ENCODE results near the gene CTF1.
"Not testable (repeated sequence)": the region's sequence is repeated elsewhere in the genome, so short reads cannot be mapped to it uniquely, and the experiment has no call there.

Gene CTF1

GRCh38 chr16:30887927-30888326 is 8.5 kb upstream of the CTF1 start:
- in situ Hi-C loops (cut with MboI; ENCODE audit: low sequenced_read_pairs): no loop called here

- in situ Hi-C loops (cut with MboI; ENCODE audit: low sequenced_read_pairs): no loop called here
These were observed 7.4 kb upstream of the CTF1 start for GRCh38 chr16:30888856-30889499.

- in situ Hi-C loops (cut with MboI; ENCODE audit: low sequenced_read_pairs): no loop called here
These were observed 6.7 kb upstream of the CTF1 start for GRCh38 chr16:30889721-30890120.

- in situ Hi-C loops (cut with MboI; ENCODE audit: low sequenced_read_pairs): not testable (repeated sequence)
These were observed 5.2 kb upstream of the CTF1 start for GRCh38 chr16:30891043-30891823.

- in situ Hi-C loops (cut with MboI; ENCODE audit: low sequenced_read_pairs): no loop called here
These were observed 3.6 kb upstream of the CTF1 start for GRCh38 chr16:30892670-30893416.

GRCh38 chr16:30893417-30893743 is 3.0 kb upstream of the CTF1 start:
- in situ Hi-C loops (cut with MboI; ENCODE audit: low sequenced_read_pairs): no loop called here

- in situ Hi-C loops (cut with MboI; ENCODE audit: low sequenced_read_pairs): no loop called here
These were observed 2.5 kb upstream of the CTF1 start, which contains the start of gene BCL7C for GRCh38 chr16:30893744-30894539. Gene BCL7C, minus strand, starts transcription at chr16:30894077. Its CDS starts 133 bp downstream, at chr16:30893944.

- in situ Hi-C loops (cut with MboI; ENCODE audit: low sequenced_read_pairs): no loop called here
These were observed 1.7 kb upstream of the CTF1 start for GRCh38 chr16:30894540-30895368.

GRCh38 chr16:30895627-30896260 is 670 bp upstream of the CTF1 start:
- in situ Hi-C loops (cut with MboI; ENCODE audit: low sequenced_read_pairs): no loop called here

GRCh38 chr16:30896889-30897733 is 697 bp downstream of the CTF1 start:
- in situ Hi-C loops (cut with MboI; ENCODE audit: low sequenced_read_pairs): no loop called here

GRCh38 chr16:30899794-30900193 is 3.4 kb downstream of the CTF1 start:
- in situ Hi-C loops (cut with MboI; ENCODE audit: low sequenced_read_pairs): loop anchor here (10.0 kb wide), 1 partner anchor 55 kb away; no protein-coding TSS in a partner anchor

- in situ Hi-C loops (cut with MboI; ENCODE audit: low sequenced_read_pairs): loop anchor here (10.0 kb wide), 1 partner anchor 56 kb away; no protein-coding TSS in a partner anchor
These were observed 4.2 kb downstream of the CTF1 start for GRCh38 chr16:30900588-30900987.

- in situ Hi-C loops (cut with MboI; ENCODE audit: low sequenced_read_pairs): loop anchor here (10.0 kb wide), 1 partner anchor 57 kb away; no protein-coding TSS in a partner anchor
These were observed 5.0 kb downstream of the CTF1 start for GRCh38 chr16:30901201-30902028.

- in situ Hi-C loops (cut with MboI; ENCODE audit: low sequenced_read_pairs): loop anchor here (10.0 kb wide), 1 partner anchor 58 kb away; no protein-coding TSS in a partner anchor
These were observed 5.9 kb downstream of the CTF1 start for GRCh38 chr16:30902029-30902972.

- in situ Hi-C loops (cut with MboI; ENCODE audit: low sequenced_read_pairs): loop anchor here (10.0 kb wide), 1 partner anchor 58 kb away; no protein-coding TSS in a partner anchor
These were observed 6.6 kb downstream of the CTF1 start for GRCh38 chr16:30903002-30903401.

GRCh38 chr16:30903596-30903995 is 7.2 kb downstream of the CTF1 start:
- in situ Hi-C loops (cut with MboI; ENCODE audit: low sequenced_read_pairs): loop anchor here (10.0 kb wide), 1 partner anchor 59 kb away; no protein-coding TSS in a partner anchor

Measured in HL-60/S4 treated with phorbol 12-myristate 13-acetate at 8.2 ng/mL for 4 days and 3 days (cell line).